ENCODE measurements around the gene VPREB3. TPM values are rescaled to one million over a fixed set of nuclear protein-coding genes. Genes with fewer than 3 reads are reported as not detected.
A peak's percentile ranks its signal among the peaks of the same experiment; 100 is the strongest.

Gene VPREB3
- total RNA-seq, 1 donor = 2.2 TPM

- peak; percentile 44 to 82 (median 81) for DNase-seq (ENCODE audit: low read depth in 2 of 3, low spot score in 2 of 3)
Observed at GRCh38 chr22:23767673-23768548, 13.7 kb upstream of the VPREB3 start, which contains the start of gene CHCHD10. Gene CHCHD10, minus strand, starts transcription at chr22:23767972. Its CDS starts 98 bp downstream, at chr22:23767874.

GRCh38 chr22:23767303-23767672 is 13.1 kb upstream of the VPREB3 start:
- DNase-seq (ENCODE audit: low read depth in 2 of 3, low spot score in 2 of 3) = no peak

- DNase-seq (ENCODE audit: low read depth in 2 of 3, low spot score in 2 of 3) = no peak
Observed at GRCh38 chr22:23764899-23765881, 11.0 kb upstream of the VPREB3 start.

- DNase-seq (ENCODE audit: low read depth in 2 of 3, low spot score in 2 of 3) = no peak
Observed at GRCh38 chr22:23763954-23764353, 9.7 kb upstream of the VPREB3 start.

- DNase-seq (ENCODE audit: low read depth in 2 of 3, low spot score in 2 of 3) = no peak
Observed at GRCh38 chr22:23763579-23763945, 9.3 kb upstream of the VPREB3 start.

- DNase-seq (ENCODE audit: low read depth in 2 of 3, low spot score in 2 of 3) = no peak
Observed at GRCh38 chr22:23762842-23763578, 8.8 kb upstream of the VPREB3 start, which contains the start of gene C22orf15. Gene C22orf15, plus strand, starts transcription at chr22:23762990. Its CDS starts 317 bp downstream, at chr22:23763307.

- no peak for DNase-seq (ENCODE audit: low read depth in 2 of 3, low spot score in 2 of 3)
Observed at GRCh38 chr22:23760056-23760455, 5.8 kb upstream of the VPREB3 start.

- no peak for DNase-seq (ENCODE audit: low read depth in 2 of 3, low spot score in 2 of 3)
Observed at GRCh38 chr22:23759566-23759965, 5.3 kb upstream of the VPREB3 start.

- DNase-seq (ENCODE audit: low read depth in 2 of 3, low spot score in 2 of 3) = no peak
Observed at GRCh38 chr22:23756891-23757290, 2.7 kb upstream of the VPREB3 start.

- no peak for DNase-seq (ENCODE audit: low read depth in 2 of 3, low spot score in 2 of 3)
Observed at GRCh38 chr22:23755711-23756110, 1.5 kb upstream of the VPREB3 start.

GRCh38 chr22:23754980-23755636 is 883 bp upstream of the VPREB3 start:
- DNase-seq (ENCODE audit: low read depth in 2 of 3, low spot score in 2 of 3) = no peak

GRCh38 chr22:23753385-23753784 is 840 bp downstream of the VPREB3 start:
- no peak for DNase-seq (ENCODE audit: low read depth in 2 of 3, low spot score in 2 of 3)

GRCh38 chr22:23752750-23753149 is 1.5 kb downstream of the VPREB3 start:
- DNase-seq (ENCODE audit: low read depth in 2 of 3, low spot score in 2 of 3) = no peak

GRCh38 chr22:23752090-23752691 is 2.0 kb downstream of the VPREB3 start:
- peak in 2 of 3 donors; percentile 49 to 67 for DNase-seq (ENCODE audit: low read depth in 2 of 3, low spot score in 2 of 3)

GRCh38 chr22:23751441-23751996 is 2.7 kb downstream of the VPREB3 start:
- no peak for DNase-seq (ENCODE audit: low read depth in 2 of 3, low spot score in 2 of 3)

GRCh38 chr22:23750714-23751440 is 3.3 kb downstream of the VPREB3 start, which contains the start of gene ZNF70:
Gene ZNF70, minus strand, starts transcription at chr22:23751112. Its CDS starts 5,972 bp downstream, at chr22:23745140.
- peak; percentile 75 to 88 (median 88) for DNase-seq (ENCODE audit: low read depth in 2 of 3, low spot score in 2 of 3)

- no peak for DNase-seq (ENCODE audit: low read depth in 2 of 3, low spot score in 2 of 3)
Observed at GRCh38 chr22:23750367-23750713, 3.9 kb downstream of the VPREB3 start.

- DNase-seq (ENCODE audit: low read depth in 2 of 3, low spot score in 2 of 3) = no peak
Observed at GRCh38 chr22:23749841-23750301, 4.4 kb downstream of the VPREB3 start.
